Measurements from ENCODE around the gene TMEM128. TPM values are rescaled to one million over a fixed set of nuclear protein-coding genes. Genes with fewer than 3 reads are reported as not detected.
"Not testable (repeated sequence)": the region's sequence is repeated elsewhere in the genome, so short reads cannot be mapped to it uniquely, and the experiment has no call there.

The TMEM128 gene
- total RNA-seq, 1 donor from 2014 or later = 22.5 TPM

- DNase-seq (ENCODE audit: low spot score, unreplicated experiment) = no peak
- Mint-ChIP-seq H3K4me1 (ENCODE audit: low read depth) (no peaks in the 10 kb centered on the region), H3K36me3 (ENCODE audit: insufficient read depth) (no peaks in the 10 kb centered on the region), H3K9me3 (ENCODE audit: low read depth) (no peaks in the 10 kb centered on the region), H3K27me3 (peaks cover 7% of the 10 kb centered on the region), H3K4me3 (ENCODE audit: low read depth) (no peak overlapping the region), H3K27ac (no peak overlapping the region)
- no peak for TF ChIP-seq CTCF (IDR thresholded peaks at IDR 0.05; ENCODE audit: unreplicated experiment)
Measured at GRCh38 chr4:4195354-4195753, 52.7 kb downstream of the TMEM128 start.

DNA sequence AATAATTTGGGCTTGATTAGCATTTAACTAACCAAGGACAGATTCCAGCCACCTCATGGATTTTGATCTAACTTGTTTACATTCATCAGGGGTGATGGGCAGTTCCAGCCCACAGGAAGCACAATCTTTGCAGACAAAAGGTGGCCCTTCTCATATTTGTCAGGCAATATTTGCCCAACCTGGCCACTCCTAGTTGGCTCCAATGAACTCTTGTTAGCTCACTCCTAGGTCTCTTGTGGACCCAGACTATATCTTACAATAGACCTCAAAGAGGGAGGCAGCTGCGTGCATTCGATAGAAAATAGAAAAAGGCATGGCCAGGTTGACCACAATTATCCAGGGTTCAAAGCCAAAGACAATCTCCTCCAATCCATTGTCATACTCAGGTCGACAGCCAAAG, 59.5 kb downstream of the TMEM128 start:
- not testable (repeated sequence) for H3K4me1 Mint-ChIP-seq (ENCODE audit: low read depth); H3K27me3 Mint-ChIP-seq; H3K9me3 Mint-ChIP-seq (ENCODE audit: low read depth); H3K4me3 Mint-ChIP-seq (ENCODE audit: low read depth); H3K27ac Mint-ChIP-seq; H3K36me3 Mint-ChIP-seq (ENCODE audit: insufficient read depth); DNase-seq (ENCODE audit: low spot score, unreplicated experiment)

Other genes with a start within 250 kb of the TMEM128 start
- not detected in 2 replicates for gene OTOP1, start 21.3 kb downstream of the TMEM128 start, total RNA-seq
- 18.7 and 20.4 TPM in 2 replicates for gene LYAR, start 41.9 kb upstream of the TMEM128 start, total RNA-seq
- 10.0 and 12.5 TPM in 2 replicates for gene ZBTB49, start 42.0 kb upstream of the TMEM128 start, total RNA-seq
- gene NSG1, start 138.9 kb upstream of the TMEM128 start, total RNA-seq = 52.4 and 55.0 TPM in 2 replicates

Measured in progenitor cell of endocrine pancreas (in vitro differentiated cells).